Fibroblast of lung (primary cell): ENCODE data around the gene C1QTNF7. TPM values are rescaled to one million over a fixed set of nuclear protein-coding genes. Genes with fewer than 3 reads are reported as not detected.

Experiments used
- DNase-seq, 2 donors: peaks; one replicate each; pipeline versions ENCODE4 v3.0.0 to v3.0.0-alpha.2; 2010; ENCODE audit warnings: low read depth in 2 of 2
- H2AFZ ChIP-seq: 2 replicates; pipeline ENCODE4 v1.5.1; 2012; ENCODE audit warnings: low read length, control low read depth, inconsistent platforms
- H3K27ac ChIP-seq: 2 replicates; pipeline ENCODE4 v1.5.1; 2011; ENCODE audit warnings: low read length, control low read depth; ENCODE audit not compliant: insufficient read depth
- H3K27me3 ChIP-seq: 2 replicates; pipeline ENCODE4 v1.5.1; 2011; ENCODE audit warnings: mild to moderate bottlenecking, low read length; ENCODE audit not compliant: control insufficient read depth, insufficient read depth
- H3K36me3 ChIP-seq: 2 replicates; pipeline ENCODE4 v1.5.1; 2011; ENCODE audit warnings: low read length; ENCODE audit not compliant: control insufficient read depth, insufficient read depth
- H3K4me1 ChIP-seq: 2 replicates; pipeline ENCODE4 v1.5.1; 2011; ENCODE audit warnings: low read length; ENCODE audit not compliant: control insufficient read depth, insufficient read depth; ENCODE audit errors: extremely low read depth
- H3K4me2 ChIP-seq: 2 replicates; pipeline ENCODE4 v1.5.1; 2011; ENCODE audit warnings: low read length, control low read depth; ENCODE audit not compliant: insufficient read depth; ENCODE audit errors: extremely low read depth
- H3K4me3 ChIP-seq, 4 experiments: fragments of 200-600 bp in 1 of 4; sonication (generic) in 1 of 4; replicated peaks in 1 of 4; 2 replicates each; pipeline ENCODE4 v1.5.1; 2011 to 2016; ENCODE audit warnings: low read length in 4 of 4, low read depth in 3 of 4, mild to moderate bottlenecking in 3 of 4, control low read depth in 2 of 4, inconsistent platforms in 1 of 4, mixed read lengths in 1 of 4; ENCODE audit not compliant: insufficient read depth in 1 of 4; ENCODE audit errors: control extremely low read depth in 1 of 4
- H3K79me2 ChIP-seq: 2 replicates; pipeline ENCODE4 v1.5.1; 2012; ENCODE audit warnings: mild to moderate bottlenecking, low read length, inconsistent platforms; ENCODE audit not compliant: control insufficient read depth, insufficient read depth
- H3K9ac ChIP-seq: 2 replicates; pipeline ENCODE4 v1.5.1; 2011; ENCODE audit warnings: mild to moderate bottlenecking, low read length, control low read depth; ENCODE audit not compliant: insufficient read depth
- H3K9me3 ChIP-seq: 2 replicates; pipeline ENCODE4 v1.5.1; 2012; ENCODE audit warnings: low read depth, low read length; ENCODE audit not compliant: control insufficient read depth, insufficient read depth
- H4K20me1 ChIP-seq: 2 replicates; pipeline ENCODE4 v1.5.1; 2011; ENCODE audit warnings: low read length; ENCODE audit not compliant: control insufficient read depth, insufficient read depth; ENCODE audit errors: extremely low read depth
- CTCF ChIP-seq, 2 donors: IDR thresholded peaks in 1 of 2; conservative IDR thresholded peaks in 1 of 2; 1 replicate in 1 of 2; 2 replicates in 1 of 2; pipeline ENCODE4 v1.5.1; 2011 to 2012; ENCODE audit warnings: low read length in 2 of 2, control low read depth in 1 of 2, inconsistent platforms in 1 of 2, low read depth in 1 of 2, mild to moderate bottlenecking in 1 of 2
- EZH2 ChIP-seq: IDR thresholded peaks from 2 replicates; pipeline ENCODE4 v1.5.1; 2012; ENCODE audit warnings: low read length, control low read depth, mild to moderate bottlenecking; ENCODE audit errors: missing control alignments
- polyA plus RNA-seq, 2 donors: library from polyadenylated mRNA; depleted of rRNA in 1 of 2; stranded (reverse) in 1 of 2; unstranded in 1 of 2; fragments of >200 nt; gene quantifications; 2 replicates each; pipeline ENCODE4 v1.2.1, GENCODE V29; 2011 to 2012; ENCODE audit warnings: missing spikeins in 1 of 2
- total RNA-seq: library from RNA; depleted of rRNA; stranded (reverse); fragments of >200 nt; gene quantifications from 2 replicates; pipeline ENCODE4 v1.2.1, GENCODE V29; 2014

The C1QTNF7 gene
- total and polyA plus RNA-seq, 2 donors (not counting 1 experiment from before 2014, with no cell fraction given): 3.0 to 4.9 TPM

- H3K36me3 ChIP-seq: no peaks in the 10 kb centered on the region
- peak overlapping the region; percentile 8 for H3K4me2 ChIP-seq
- peak; percentile 52 to 80 for DNase-seq
- TF ChIP-seq EZH2 (no peak), CTCF (conservative IDR thresholded peaks at IDR 0.05 in 1 of 2, IDR thresholded peaks at IDR 0.05 in 1 of 2; ENCODE audit: low read depth in 1 of 2, low read length in 2 of 2) (no peak)
- no peak overlapping the region for H3K27ac ChIP-seq
- H3K4me3 ChIP-seq: no peak overlapping the region
- H4K20me1 ChIP-seq: no peaks in the 10 kb centered on the region
- peaks cover 6% of the 10 kb centered on the region for H3K4me1 ChIP-seq
- no peaks in the 10 kb centered on the region for H3K9me3 ChIP-seq
- H3K79me2 ChIP-seq: no peaks in the 10 kb centered on the region
- H3K27me3 ChIP-seq: no peaks in the 10 kb centered on the region
- no peak overlapping the region for H3K9ac ChIP-seq
- H2AFZ ChIP-seq: no peak overlapping the region
Observed at GRCh38 chr4:15436513-15436912, 8.7 kb downstream of the C1QTNF7 start.

GRCh38 chr4:15438939-15439524 is 11.2 kb downstream of the C1QTNF7 start:
- H3K4me2 ChIP-seq: no peak overlapping the region
- no peaks in the 10 kb centered on the region for H3K36me3 ChIP-seq
- H3K27ac ChIP-seq: no peak overlapping the region
- H3K9me3 ChIP-seq: no peaks in the 10 kb centered on the region
- TF ChIP-seq CTCF (conservative IDR thresholded peaks at IDR 0.05 in 1 of 2, IDR thresholded peaks at IDR 0.05 in 1 of 2; ENCODE audit: low read depth in 1 of 2, low read length in 2 of 2): no peak
- no peak for TF ChIP-seq EZH2
- peaks cover 6% of the 10 kb centered on the region for H3K4me1 ChIP-seq
- H4K20me1 ChIP-seq: no peaks in the 10 kb centered on the region
- no peak overlapping the region for H3K4me3 ChIP-seq
- H3K27me3 ChIP-seq: no peaks in the 10 kb centered on the region
- no peak overlapping the region for H3K9ac ChIP-seq
- DNase-seq: peak; percentile 36 to 37
- no peak overlapping the region for H2AFZ ChIP-seq
- no peaks in the 10 kb centered on the region for H3K79me2 ChIP-seq

DNA sequence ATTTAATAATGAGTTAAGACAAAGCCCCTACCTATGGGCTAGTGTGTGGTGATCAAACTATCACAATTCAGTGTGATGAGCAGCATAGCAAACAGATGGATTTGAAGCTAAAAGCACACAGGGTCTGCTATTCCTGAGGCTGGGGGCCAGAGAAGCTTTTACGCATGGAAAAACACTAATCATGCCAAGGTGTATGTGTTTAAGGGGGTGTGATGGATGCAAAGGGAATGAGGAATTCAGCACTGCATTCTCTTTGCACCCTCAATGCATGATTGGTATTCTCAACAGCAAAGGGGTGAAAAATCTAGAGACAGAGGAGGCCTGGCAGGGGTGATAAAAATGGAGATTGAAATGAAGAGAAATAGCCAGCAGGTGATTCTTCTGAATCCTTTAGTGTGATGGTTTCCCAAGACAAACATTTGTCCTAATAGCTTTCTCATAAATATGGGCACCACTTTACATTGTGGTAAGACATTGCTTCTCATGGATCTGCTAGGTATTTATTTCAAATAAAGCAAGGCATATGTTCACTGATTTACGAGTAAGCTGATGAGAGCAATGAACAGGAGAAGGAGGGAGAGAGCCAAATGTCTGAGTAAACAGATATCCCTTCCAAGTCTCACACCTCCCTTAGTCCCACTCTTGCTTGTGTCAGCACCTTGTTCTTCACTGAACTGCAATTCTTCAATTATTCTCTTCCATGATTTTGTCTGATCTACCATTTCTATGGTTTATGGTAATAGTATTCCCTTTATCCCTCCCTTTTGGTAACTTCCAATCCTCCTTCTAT is 15.7 kb downstream of the C1QTNF7 start:
- Histone ChIP-seq H3K36me3 (no peaks in the 10 kb centered on the region), H4K20me1 (no peaks in the 10 kb centered on the region), H3K79me2 (no peaks in the 10 kb centered on the region), H3K9ac (no peak overlapping the region), H3K9me3 (no peaks in the 10 kb centered on the region), H2AFZ (no peak overlapping the region), H3K27me3 (no peaks in the 10 kb centered on the region), H3K4me1 (peaks cover 6% of the 10 kb centered on the region), H3K4me3 (no peak overlapping the region), H3K27ac (no peak overlapping the region), H3K4me2 (no peak overlapping the region)
- TF ChIP-seq CTCF (conservative IDR thresholded peaks at IDR 0.05 in 1 of 2, IDR thresholded peaks at IDR 0.05 in 1 of 2; ENCODE audit: low read depth in 1 of 2, low read length in 2 of 2) (no peak), EZH2 (no peak)
- DNase-seq: no peak
